Measurements from ENCODE around the gene GPR139.

GPR139 gene

DNA sequence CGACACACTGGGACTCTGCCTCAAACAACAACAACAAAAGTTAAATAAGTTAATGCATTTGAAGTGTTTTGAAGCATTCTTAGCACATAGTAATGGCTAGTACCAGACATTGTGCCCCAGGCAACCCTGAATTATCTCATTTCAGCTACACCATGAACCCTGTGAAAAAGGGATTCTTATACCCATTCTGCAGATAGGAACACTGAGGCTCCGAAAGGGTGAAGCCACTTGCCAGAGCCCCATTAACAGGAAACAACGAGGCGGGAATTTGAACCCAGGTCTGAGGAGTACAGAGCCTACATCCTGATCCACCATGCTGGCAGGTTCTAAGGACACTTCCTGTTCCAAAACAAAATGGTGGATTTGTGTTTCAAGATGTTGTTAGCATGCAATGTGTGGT, 9.2 kb downstream of the GPR139 start:
- DNase-seq (ENCODE audit: low read depth, low spot score), result no peak
- in situ Hi-C loops (cut with HindIII; ENCODE audit: low sequenced_read_pairs), result no loop called here
- no peak for TF ChIP-seq CTCF (IDR thresholded peaks at IDR 0.05; ENCODE audit: low read depth, low read length)
- no peak overlapping the region for H3K4me3 ChIP-seq (ENCODE audit: low read depth, low read length)

DNA sequence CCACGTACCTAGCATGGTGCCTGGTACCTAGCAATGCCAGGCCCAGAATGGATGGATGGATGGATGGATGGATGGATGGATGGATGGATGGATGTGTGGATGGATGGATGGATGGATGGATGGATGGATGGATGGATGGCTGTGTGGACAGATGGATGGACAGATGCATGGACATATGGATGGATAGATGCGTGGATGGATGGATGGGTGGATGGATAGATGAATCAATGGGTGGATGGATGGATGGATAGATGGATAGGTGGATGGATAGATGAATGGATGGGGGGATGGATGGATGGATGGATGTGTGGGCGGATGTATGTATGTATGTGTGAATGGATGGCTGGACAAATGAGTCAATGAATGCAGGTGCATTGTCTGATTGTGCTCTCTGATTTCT, 12.6 kb downstream of the GPR139 start:
- in situ Hi-C loops (cut with HindIII; ENCODE audit: low sequenced_read_pairs), result no loop called here
- no peak for DNase-seq (ENCODE audit: low read depth, low spot score)
- no peak for TF ChIP-seq CTCF (IDR thresholded peaks at IDR 0.05; ENCODE audit: low read depth, low read length)
- no peak overlapping the region for H3K4me3 ChIP-seq (ENCODE audit: low read depth, low read length)

DNA sequence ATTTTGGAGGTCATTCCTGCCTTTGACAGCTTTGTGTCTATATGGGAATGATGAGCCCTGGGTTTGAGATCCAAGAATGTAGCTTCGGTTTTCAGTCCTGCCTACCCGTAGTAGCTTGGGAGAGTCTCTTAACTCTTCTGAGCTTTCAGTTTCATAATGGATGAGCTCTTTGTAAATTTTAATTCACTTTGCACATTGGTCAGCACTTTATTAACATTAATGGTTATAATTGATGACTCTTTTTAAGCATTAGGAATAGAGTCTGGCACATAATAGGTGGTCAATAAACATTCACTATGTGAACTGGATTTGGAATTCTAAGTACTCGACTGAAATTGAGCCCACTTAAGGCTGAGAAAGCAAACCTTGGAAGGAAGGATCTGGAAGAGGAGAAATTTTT, 17.3 kb downstream of the GPR139 start:
- H3K4me3 ChIP-seq (ENCODE audit: low read depth, low read length), result no peak overlapping the region
- DNase-seq (ENCODE audit: low read depth, low spot score), result no peak
- no peak for TF ChIP-seq CTCF (IDR thresholded peaks at IDR 0.05; ENCODE audit: low read depth, low read length)
- in situ Hi-C loops (cut with HindIII; ENCODE audit: low sequenced_read_pairs), result no loop called here

DNA sequence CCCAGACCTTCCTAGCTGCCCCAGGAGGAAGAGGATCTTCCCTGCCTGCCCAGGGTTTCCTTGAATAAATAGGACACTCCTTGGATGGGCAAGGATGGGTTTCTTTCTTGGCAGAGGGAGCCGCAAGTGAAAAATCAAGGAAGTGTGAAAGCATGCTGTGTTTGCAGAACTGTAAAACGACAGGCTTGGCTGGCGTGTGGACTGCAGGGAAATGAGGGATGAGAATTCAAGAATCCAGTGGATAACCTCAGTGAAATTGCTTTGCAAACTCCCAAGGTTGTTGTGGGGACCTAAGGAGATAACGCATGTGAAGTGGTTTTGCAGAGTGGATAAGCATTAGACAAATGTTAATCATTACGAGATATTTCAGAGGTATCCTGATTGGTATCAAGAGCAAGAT, 20.4 kb downstream of the GPR139 start:
- in situ Hi-C loops (cut with HindIII; ENCODE audit: low sequenced_read_pairs), result no loop called here
- DNase-seq (ENCODE audit: low read depth, low spot score), result no peak
- no peak overlapping the region for H3K4me3 ChIP-seq (ENCODE audit: low read depth, low read length)
- TF ChIP-seq CTCF (IDR thresholded peaks at IDR 0.05; ENCODE audit: low read depth, low read length), result no peak

DNA sequence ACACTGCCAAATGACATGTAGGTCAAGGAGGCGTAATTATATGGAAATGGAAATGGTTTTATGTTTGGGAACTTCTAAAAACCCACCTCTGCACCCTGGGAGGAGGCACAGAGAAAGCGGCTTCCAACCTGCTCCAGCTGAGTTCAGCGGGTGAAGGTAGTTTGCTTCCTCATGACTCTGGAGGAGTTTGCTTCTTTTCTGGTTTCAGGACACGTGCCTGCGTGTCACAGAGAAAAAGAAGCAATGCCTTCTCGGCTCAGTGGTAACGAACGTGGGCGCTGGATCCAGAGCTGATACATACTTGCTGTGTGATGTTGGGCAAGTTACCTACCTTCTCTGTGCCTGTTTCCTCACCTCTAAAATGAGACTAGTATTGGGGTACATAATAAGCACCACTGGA, 22.1 kb downstream of the GPR139 start:
- no peak for DNase-seq (ENCODE audit: low read depth, low spot score)
- in situ Hi-C loops (cut with HindIII; ENCODE audit: low sequenced_read_pairs), result no loop called here
- no peak overlapping the region for H3K4me3 ChIP-seq (ENCODE audit: low read depth, low read length)
- no peak for TF ChIP-seq CTCF (IDR thresholded peaks at IDR 0.05; ENCODE audit: low read depth, low read length)

DNA sequence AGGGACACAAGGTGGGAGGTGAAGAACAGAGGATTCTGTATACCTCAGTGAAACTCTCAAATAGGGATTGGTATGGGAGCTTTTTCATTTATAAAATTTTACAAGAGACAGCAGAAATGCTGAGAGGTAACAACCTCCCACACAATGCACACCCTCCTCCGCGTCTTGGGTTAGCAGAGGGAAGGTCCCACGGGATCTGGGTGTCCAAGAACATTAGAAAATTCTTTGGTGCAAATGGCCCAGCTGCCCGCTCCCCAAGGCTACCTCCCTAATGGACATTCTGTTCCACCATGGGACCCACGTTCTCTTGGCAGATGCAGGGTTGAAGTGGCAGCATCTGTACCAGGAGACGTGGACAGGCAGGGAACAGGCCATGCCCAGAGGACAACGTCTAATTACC, 22.5 kb downstream of the GPR139 start:
- DNase-seq (ENCODE audit: low read depth, low spot score), result no peak
- no peak overlapping the region for H3K4me3 ChIP-seq (ENCODE audit: low read depth, low read length)
- in situ Hi-C loops (cut with HindIII; ENCODE audit: low sequenced_read_pairs), result no loop called here
- no peak for TF ChIP-seq CTCF (IDR thresholded peaks at IDR 0.05; ENCODE audit: low read depth, low read length)

DNA sequence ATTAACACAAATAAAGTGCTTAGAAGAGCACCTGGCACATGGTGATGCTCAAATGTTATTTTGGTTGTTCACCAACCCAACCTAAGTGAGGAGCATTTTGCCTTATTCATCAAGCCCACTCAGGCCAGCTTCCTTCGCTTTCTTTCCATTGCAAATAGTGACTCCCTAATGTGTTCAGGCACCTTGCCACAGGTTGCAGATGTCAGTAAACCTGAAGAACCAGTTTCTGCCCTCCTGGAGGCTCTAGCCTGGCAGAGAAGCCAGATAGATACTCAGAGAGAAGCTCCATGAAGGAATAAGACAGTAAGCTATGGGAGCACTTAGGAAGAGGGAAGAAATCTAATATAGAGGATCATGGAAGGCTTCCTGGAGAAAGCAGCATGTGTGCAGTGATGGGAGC, 23.9 kb downstream of the GPR139 start:
- H3K4me3 ChIP-seq (ENCODE audit: low read depth, low read length), result no peak overlapping the region
- no peak for TF ChIP-seq CTCF (IDR thresholded peaks at IDR 0.05; ENCODE audit: low read depth, low read length)
- in situ Hi-C loops (cut with HindIII; ENCODE audit: low sequenced_read_pairs), result no loop called here
- DNase-seq (ENCODE audit: low read depth, low spot score), result no peak
